AG08396 (cell line): ENCODE data around the gene COL9A2.
"Not testable (repeated sequence)": the region's sequence is repeated elsewhere in the genome, so short reads cannot be mapped to it uniquely, and the experiment has no call there.

Source experiments
- DNase-seq: peaks from one replicate; pipeline ENCODE4 v3.0.0; 2012; ENCODE audit warnings: low spot score, mixed read lengths

Gene COL9A2

GRCh38 chr1:40316595-40317393, at the start of gene COL9A2:
Gene COL9A2, minus strand, starts transcription at chr1:40317286. Its CDS starts 89 bp downstream, at chr1:40317197.
- DNase-seq: peak; percentile 45

- DNase-seq: no peak
Observed at GRCh38 chr1:40363721-40364120, 46.6 kb upstream of the COL9A2 start.

- no peak for DNase-seq
Observed at GRCh38 chr1:40362699-40363098, 45.6 kb upstream of the COL9A2 start.

GRCh38 chr1:40362199-40362598, 45.1 kb upstream of the COL9A2 start:
- DNase-seq: no peak

- DNase-seq: no peak
Observed at GRCh38 chr1:40361637-40362036, 44.6 kb upstream of the COL9A2 start.

GRCh38 chr1:40361201-40361600, 44.1 kb upstream of the COL9A2 start:
- no peak for DNase-seq

GRCh38 chr1:40360631-40361030, 43.5 kb upstream of the COL9A2 start:
- no peak for DNase-seq

GRCh38 chr1:40357625-40358024, 40.5 kb upstream of the COL9A2 start:
- DNase-seq: no peak

GRCh38 chr1:40353082-40353481, 36.0 kb upstream of the COL9A2 start:
- no peak for DNase-seq

- no peak for DNase-seq
Observed at GRCh38 chr1:40352126-40352525, 35.0 kb upstream of the COL9A2 start.

- DNase-seq: no peak
Observed at GRCh38 chr1:40351124-40351523, 34.0 kb upstream of the COL9A2 start.

GRCh38 chr1:40350391-40350790, 33.3 kb upstream of the COL9A2 start:
- DNase-seq: no peak

GRCh38 chr1:40344597-40344996, 27.5 kb upstream of the COL9A2 start:
- peak; percentile 42 for DNase-seq

- not testable (repeated sequence) for DNase-seq
Observed at GRCh38 chr1:40342381-40342717, 25.3 kb upstream of the COL9A2 start.

GRCh38 chr1:40341491-40342380, 24.6 kb upstream of the COL9A2 start:
- DNase-seq: no peak

GRCh38 chr1:40339420-40340323, 22.6 kb upstream of the COL9A2 start:
- no peak for DNase-seq

GRCh38 chr1:40338745-40339419, 21.8 kb upstream of the COL9A2 start:
- DNase-seq: peak; percentile 72

GRCh38 chr1:40337443-40337842, 20.4 kb upstream of the COL9A2 start:
- DNase-seq: no peak

GRCh38 chr1:40332695-40333094, 15.6 kb upstream of the COL9A2 start:
- no peak for DNase-seq

GRCh38 chr1:40331403-40331802, 14.3 kb upstream of the COL9A2 start:
- DNase-seq: not testable (repeated sequence)

- peak; percentile 2 for DNase-seq
Observed at GRCh38 chr1:40318970-40319621, 2.0 kb upstream of the COL9A2 start.
